DOHH2 (cell line): Measurements from ENCODE around the gene RBM39.

Source experiments
- EZH2phosphoT487 ChIP-seq: fragments of 200-600 bp; sonication (generic); IDR thresholded peaks from 2 replicates; pipeline ENCODE4 v1.6.1; 2017; ENCODE audit warnings: borderline replicate concordance, mild to moderate bottlenecking, antibody characterized with exemption, low read length, moderate library complexity, mixed read lengths
- TF ChIP-seq, protein P1 (sequence below): fragments of 200-600 bp; sonication (generic); IDR thresholded peaks from one replicate; pipeline ENCODE4 v1.5.1; 2014; ENCODE audit warnings: antibody characterized with exemption, mild to moderate bottlenecking, low read depth, low read length; ENCODE audit not compliant: poor library complexity, severe bottlenecking

DNA sequence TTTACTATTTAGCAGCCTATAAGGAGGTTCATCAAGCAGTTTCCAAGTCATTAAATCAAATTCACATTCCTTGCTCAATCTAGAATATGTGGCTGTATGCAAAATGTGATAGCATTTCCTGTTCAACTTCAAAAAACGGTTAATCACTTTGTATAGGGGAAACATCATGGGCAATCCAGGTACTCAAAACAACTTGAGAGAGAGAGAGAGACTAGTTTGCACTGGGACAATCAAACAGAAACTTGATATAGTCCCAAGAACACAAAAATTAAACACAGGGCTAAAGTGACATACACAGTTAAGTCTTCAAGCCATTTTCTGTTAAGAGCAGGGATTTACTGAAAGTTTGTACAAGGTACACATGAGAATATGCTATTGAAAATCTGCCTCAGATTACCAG, 84.8 kb downstream of the RBM39 start:
- TF ChIP-seq, protein P1, sequence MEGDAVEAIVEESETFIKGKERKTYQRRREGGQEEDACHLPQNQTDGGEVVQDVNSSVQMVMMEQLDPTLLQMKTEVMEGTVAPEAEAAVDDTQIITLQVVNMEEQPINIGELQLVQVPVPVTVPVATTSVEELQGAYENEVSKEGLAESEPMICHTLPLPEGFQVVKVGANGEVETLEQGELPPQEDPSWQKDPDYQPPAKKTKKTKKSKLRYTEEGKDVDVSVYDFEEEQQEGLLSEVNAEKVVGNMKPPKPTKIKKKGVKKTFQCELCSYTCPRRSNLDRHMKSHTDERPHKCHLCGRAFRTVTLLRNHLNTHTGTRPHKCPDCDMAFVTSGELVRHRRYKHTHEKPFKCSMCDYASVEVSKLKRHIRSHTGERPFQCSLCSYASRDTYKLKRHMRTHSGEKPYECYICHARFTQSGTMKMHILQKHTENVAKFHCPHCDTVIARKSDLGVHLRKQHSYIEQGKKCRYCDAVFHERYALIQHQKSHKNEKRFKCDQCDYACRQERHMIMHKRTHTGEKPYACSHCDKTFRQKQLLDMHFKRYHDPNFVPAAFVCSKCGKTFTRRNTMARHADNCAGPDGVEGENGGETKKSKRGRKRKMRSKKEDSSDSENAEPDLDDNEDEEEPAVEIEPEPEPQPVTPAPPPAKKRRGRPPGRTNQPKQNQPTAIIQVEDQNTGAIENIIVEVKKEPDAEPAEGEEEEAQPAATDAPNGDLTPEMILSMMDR = no peak
- TF ChIP-seq EZH2phosphoT487 = no peak
